Measurements from ENCODE around the gene LIPE. TPM values are rescaled to one million over a fixed set of nuclear protein-coding genes. Genes with fewer than 3 reads are reported as not detected.
A peak's percentile ranks its signal among the peaks of the same experiment; 100 is the strongest.

LIPE gene
- polyA plus RNA-seq, 4 donors, result 8.6 to 14.7 (median 9.6) TPM

GRCh38 chr19:42386974-42387707 lies 40.0 kb downstream of the LIPE start:
- peak in 1 of 4 donors; percentile 21 for DNase-seq (ENCODE audit: low read depth in 4 of 4, low spot score in 3 of 4)

GRCh38 chr19:42380155-42380554 lies 47.0 kb downstream of the LIPE start:
- no peak for DNase-seq (ENCODE audit: low read depth in 4 of 4, low spot score in 3 of 4)

- no peak for DNase-seq (ENCODE audit: low read depth in 4 of 4, low spot score in 3 of 4)
Observed at GRCh38 chr19:42378225-42379215, 48.7 kb downstream of the LIPE start.

DNA sequence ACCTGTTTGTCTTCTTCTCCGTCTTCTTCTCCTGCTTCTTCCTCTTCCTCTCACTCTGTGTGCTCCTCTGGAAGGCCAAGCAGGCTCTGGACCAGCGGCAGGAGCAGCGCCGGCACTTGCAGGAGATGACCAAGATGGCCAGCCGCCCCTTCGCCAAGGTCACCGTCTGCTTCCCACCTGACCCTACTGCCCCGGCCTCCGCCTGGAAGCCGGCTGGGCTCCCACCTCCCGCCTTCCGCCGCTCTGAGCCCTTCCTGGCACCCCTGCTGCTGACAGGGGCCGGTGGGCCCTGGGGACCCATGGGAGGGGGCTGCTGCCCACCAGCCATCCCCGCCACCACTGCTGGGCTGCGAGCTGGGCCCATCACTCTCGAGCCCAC lies 51.0 kb downstream of the LIPE start:
- no peak for DNase-seq (ENCODE audit: low read depth in 4 of 4, low spot score in 3 of 4)

- DNase-seq (ENCODE audit: low read depth in 4 of 4, low spot score in 3 of 4), result no peak
Observed at GRCh38 chr19:42375415-42376176, 51.6 kb downstream of the LIPE start.

- DNase-seq (ENCODE audit: low read depth in 4 of 4, low spot score in 3 of 4), result no peak
Observed at GRCh38 chr19:42374826-42375376, 52.3 kb downstream of the LIPE start.

GRCh38 chr19:42370626-42371175 lies 56.5 kb downstream of the LIPE start:
- no peak for DNase-seq (ENCODE audit: low read depth in 4 of 4, low spot score in 3 of 4)

GRCh38 chr19:42370068-42370520 lies 57.1 kb downstream of the LIPE start:
- DNase-seq (ENCODE audit: low read depth in 4 of 4, low spot score in 3 of 4), result no peak

DNA sequence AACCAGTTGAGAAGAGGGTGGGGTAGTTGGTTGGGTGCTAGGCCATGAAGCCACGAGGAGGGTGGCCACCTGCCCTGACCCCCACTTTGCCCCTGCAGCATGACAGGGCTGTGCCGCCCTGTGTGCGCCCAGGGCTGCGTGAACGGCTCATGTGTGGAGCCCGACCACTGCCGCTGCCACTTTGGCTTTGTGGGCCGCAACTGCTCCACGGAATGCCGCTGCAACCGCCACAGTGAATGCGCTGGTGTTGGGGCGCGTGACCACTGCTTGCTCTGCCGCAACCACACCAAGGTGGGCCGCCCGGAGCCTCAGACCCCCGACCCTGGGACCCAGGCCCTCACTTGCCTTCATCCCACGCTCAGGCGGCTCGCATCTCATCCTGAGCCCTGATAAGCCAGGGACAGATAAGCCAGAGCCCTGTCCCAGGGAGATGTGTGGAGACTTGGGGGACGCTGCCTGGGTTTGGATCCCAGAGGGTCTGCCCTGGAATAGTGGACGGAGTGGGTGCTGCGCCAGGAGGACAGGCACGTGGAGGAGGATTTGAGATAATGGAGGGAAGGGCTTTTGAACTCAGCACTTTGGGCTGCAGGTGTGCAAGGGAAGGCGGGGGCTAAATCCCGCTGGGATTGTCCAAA lies 57.6 kb downstream of the LIPE start:
- no peak for DNase-seq (ENCODE audit: low read depth in 4 of 4, low spot score in 3 of 4)

DNA sequence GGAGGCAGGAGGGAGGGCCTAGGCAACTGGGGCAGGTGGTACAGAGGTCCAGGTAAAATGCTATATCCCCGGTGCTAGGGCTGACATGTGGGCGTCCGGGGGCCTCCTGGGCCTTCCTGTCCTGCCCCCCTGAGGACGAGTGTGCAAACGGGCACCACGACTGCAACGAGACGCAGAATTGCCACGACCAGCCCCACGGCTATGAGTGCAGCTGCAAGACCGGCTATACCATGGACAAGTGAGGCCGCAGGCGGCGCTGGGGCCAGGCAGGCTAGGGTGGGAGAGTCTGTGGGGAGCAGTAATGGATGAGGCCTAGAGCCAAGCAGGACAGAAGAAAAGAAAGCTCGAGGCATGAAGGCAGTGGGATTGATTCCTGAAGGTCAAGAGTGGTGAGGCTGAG lies 58.4 kb downstream of the LIPE start:
- no peak for DNase-seq (ENCODE audit: low read depth in 4 of 4, low spot score in 3 of 4)

DNA sequence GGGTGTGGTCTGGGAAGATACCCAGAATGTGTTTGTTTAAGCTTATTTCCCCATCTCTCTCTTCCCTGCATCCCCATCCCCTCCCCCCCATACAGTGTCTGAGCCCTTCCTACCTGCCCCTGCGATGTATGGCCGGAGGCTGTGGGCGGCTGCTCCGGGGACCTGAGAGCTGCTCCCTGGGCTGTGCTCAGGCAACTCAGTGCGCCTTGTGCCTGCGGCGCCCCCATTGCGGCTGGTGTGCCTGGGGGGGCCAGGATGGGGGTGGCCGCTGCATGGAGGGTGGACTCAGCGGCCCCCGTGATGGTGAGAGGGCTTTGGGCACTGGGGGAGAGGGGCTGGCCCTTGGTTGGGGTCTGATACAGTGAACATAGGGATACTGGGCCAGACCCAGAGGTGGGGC lies 58.8 kb downstream of the LIPE start:
- DNase-seq (ENCODE audit: low read depth in 4 of 4, low spot score in 3 of 4), result no peak

- no peak for DNase-seq (ENCODE audit: low read depth in 4 of 4, low spot score in 3 of 4)
Observed at GRCh38 chr19:42367929-42368328, 59.3 kb downstream of the LIPE start.

DNA sequence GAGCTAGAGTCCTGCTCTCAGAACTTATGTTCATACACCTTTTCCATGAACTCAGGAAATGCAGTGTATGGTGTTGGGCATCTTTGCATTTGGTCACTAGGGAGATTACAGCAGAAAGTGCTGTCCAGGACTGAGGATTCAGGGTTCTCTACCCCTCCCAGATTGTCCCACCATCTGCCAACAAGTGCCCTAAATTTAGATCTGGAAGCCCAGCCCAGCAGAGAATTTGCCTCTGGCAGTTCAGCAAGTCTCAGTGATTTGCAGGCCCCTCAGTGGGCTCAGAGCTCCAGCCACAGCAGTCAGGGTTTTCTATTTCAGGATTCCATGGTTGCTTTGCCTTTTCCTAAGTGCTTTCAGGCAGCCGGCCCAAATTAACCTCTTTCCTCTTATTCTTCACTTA lies 60.5 kb downstream of the LIPE start:
- no peak for DNase-seq (ENCODE audit: low read depth in 4 of 4, low spot score in 3 of 4)

DNA sequence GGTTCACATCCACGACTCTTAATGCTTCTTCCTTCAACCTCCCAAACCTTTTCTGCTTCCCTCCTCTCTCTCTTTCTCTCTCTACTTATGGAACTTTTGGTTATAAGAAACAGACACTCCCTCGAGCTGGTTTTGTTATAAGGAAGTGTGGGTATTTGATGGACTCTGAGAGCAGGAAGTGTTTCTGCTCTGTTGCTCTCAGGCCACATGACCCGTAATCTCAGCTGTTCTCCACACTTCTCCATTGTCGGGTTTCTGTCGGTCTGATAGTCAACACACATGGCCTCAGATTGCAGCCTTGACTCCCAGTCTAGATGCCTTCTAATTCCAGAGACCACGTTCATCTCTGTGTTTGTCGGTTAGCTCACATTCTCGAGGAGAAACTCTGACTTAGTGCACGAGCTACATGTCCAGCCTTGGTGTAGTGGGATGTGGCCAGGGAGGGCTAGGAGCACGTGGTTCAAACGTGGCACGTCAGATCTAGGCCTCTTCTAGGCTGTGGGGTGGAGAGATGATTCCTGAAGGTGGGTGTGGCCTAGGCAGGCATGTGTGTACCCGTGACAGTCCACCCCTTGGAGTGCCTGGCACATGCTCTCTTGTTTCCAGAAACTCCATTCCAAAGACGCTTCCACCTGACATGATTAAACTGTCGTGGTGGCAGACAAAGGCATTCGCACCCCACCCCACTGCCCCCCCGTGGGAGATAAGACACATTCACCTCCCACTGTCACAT lies 63.4 kb downstream of the LIPE start:
- DNase-seq (ENCODE audit: low read depth in 4 of 4, low spot score in 3 of 4), result no peak

GRCh38 chr19:42362891-42363440 lies 64.2 kb downstream of the LIPE start:
- DNase-seq (ENCODE audit: low read depth in 4 of 4, low spot score in 3 of 4), result no peak

GRCh38 chr19:42362342-42362741 lies 64.8 kb downstream of the LIPE start:
- no peak for DNase-seq (ENCODE audit: low read depth in 4 of 4, low spot score in 3 of 4)

DNA sequence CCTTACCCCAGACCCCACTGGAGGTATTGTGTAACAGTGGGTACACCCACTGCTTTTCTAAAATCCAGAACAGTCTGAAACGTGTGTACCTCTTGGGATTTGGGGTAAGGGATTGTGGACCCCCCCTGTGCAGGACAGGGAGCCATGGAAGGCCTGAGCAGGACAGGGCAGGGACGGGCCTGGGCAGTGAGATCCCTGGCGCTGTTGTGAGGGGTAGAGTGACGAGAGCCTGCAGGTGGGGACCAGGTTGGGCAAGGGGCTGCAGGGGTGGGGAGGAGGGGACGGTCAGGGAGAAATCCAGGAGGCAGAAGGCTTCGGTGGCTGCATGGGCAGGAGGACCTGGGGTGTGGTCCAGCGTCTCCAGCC lies 65.7 kb downstream of the LIPE start:
- DNase-seq (ENCODE audit: low read depth in 4 of 4, low spot score in 3 of 4), result no peak

DNA sequence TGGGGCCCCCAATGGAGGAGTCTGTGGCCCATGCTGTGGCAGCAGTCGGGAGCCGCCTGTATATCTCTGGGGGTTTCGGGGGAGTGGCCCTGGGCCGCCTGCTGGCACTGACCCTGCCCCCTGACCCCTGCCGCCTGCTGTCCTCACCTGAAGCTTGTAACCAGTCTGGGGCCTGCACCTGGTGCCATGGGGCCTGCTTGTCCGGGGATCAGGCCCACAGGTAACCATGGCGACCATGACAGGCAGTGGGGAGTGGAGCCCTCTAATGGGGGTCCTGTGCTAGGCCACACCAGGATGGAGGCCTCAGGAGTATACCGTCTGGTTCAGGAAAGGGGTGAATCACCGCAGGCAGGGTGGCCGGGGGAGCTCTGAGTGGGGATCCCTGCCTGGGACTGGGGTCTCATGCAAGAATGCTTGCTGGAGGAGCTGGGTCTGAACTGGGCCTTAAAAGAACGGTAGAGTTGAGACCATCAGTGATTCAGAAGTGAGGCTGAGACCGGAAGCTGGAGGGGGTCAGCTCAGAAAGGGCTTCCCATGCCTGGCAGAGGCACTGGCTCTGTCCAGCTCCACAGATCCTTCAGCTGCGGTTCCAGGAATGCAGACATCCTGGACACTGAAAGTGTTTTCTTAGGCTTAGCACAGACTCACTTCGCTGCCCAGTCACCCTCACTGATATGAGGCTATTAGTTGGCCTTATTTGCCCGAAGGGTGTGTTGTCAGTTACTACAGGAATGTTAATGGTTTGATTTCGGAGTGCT lies 66.2 kb downstream of the LIPE start:
- no peak for DNase-seq (ENCODE audit: low read depth in 4 of 4, low spot score in 3 of 4)

All from left renal pelvis (tissue), 4 donors.